ENCODE results near the gene SBNO2.
"Not testable (repeated sequence)": the region's sequence is repeated elsewhere in the genome, so short reads cannot be mapped to it uniquely, and the experiment has no call there.

GRCh38 chr19:1129084-1129483 is 45.0 kb downstream of the SBNO2 start:
- not testable (repeated sequence) for TF ChIP-seq CTCF (IDR thresholded peaks at IDR 0.05; ENCODE audit: low read depth, low read length, missing input control); REST (IDR thresholded peaks at IDR 0.05); ZBTB33 (IDR thresholded peaks at IDR 0.05); EGR1 (IDR thresholded peaks at IDR 0.05; ENCODE audit: low read depth in 2 of 2); TAF1 (conservative IDR thresholded peaks at IDR 0.05); FOXA1 (IDR thresholded peaks at IDR 0.05); YY1 (IDR thresholded peaks at IDR 0.05); JUND (IDR thresholded peaks at IDR 0.05); SP1 (IDR thresholded peaks at IDR 0.05); MAX (IDR thresholded peaks at IDR 0.05); NR2F2 (IDR thresholded peaks at IDR 0.05); RAD21 (IDR thresholded peaks at IDR 0.05); GABPA (IDR thresholded peaks at IDR 0.05 in 1 of 2, conservative IDR thresholded peaks at IDR 0.05 in 1 of 2)

Data from liver (tissue), 3 donors.